Measurements from ENCODE around the gene TNRC6C.

Gene TNRC6C

DNA sequence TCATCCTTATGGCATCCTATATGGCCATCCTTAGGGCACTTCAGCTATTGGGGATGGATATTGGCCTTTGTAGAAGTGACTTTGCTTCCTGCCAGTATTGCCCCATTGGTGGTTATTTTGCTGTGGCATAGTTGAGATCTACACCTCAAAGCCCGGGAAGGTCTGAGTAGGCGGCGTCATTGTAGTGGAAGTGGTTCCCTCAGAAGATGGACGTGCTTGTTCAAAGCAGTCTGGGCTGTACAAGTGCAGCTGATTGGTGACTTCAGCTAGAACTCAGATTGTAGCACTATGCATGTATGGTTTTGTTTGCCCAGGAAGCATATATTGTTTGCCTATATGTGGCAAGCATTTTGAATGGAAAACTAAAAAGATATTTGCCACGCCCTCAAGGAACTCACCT, 86.8 kb downstream of the TNRC6C start:
- H3K27ac ChIP-seq (ENCODE audit: extremely low read depth, low read depth, low read length) = no peak overlapping the region
- H3K4me1 ChIP-seq (ENCODE audit: control insufficient read depth, insufficient read depth, low read length) = peaks cover 11% of the 10 kb centered on the region; the same call in 1 of the 2 replicates
- peaks cover 5 to 23% of the 10 kb centered on the region in 2 experiments for H3K36me3 ChIP-seq (ENCODE audit: control insufficient read depth in 2 of 2, insufficient read depth in 1 of 2, low read length in 2 of 2)
- no peak overlapping the region for H3K4me3 ChIP-seq (ENCODE audit: low read depth, low read length)
- POLR2A ChIA-PET = no interaction called here
- CTCF ChIA-PET = interaction anchor here (0.5 kb wide), 2 partner anchors 8 to 39 kb away, joined by 4 to 5 read pairs; no protein-coding TSS in a partner anchor
- no peaks in the 10 kb centered on the region for H3K9me3 ChIP-seq (ENCODE audit: control insufficient read depth, insufficient read depth, low read depth, low read length)
- TF ChIP-seq TRIM28 (IDR thresholded peaks at IDR 0.05; ENCODE audit: borderline replicate concordance, low read length) = no peak
- no peak for TF ChIP-seq SALL2 (tag by site-specific recombination; IDR thresholded peaks at IDR 0.05; ENCODE audit: borderline replicate concordance)
- TF ChIP-seq, protein P1, sequence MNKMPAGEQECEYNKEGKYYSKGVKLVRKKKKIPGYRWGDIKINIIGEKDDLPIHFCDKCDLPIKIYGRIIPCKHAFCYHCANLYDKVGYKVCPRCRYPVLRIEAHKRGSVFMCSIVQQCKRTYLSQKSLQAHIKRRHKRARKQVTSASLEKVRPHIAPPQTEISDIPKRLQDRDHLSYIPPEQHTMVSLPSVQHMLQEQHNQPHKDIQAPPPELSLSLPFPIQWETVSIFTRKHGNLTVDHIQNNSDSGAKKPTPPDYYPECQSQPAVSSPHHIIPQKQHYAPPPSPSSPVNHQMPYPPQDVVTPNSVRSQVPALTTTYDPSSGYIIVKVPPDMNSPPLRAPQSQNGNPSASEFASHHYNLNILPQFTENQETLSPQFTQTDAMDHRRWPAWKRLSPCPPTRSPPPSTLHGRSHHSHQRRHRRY (tag by site-specific recombination; IDR thresholded peaks at IDR 0.05) = no peak
- peak; percentile 30; the same call in 1 of the 2 replicates for TF ChIP-seq MZF1 (tag by site-specific recombination; IDR thresholded peaks at IDR 0.05; ENCODE audit: borderline replicate concordance)
- no peak for TF ChIP-seq KLF7 (tag by site-specific recombination; IDR thresholded peaks at IDR 0.05; ENCODE audit: borderline replicate concordance)

DNA sequence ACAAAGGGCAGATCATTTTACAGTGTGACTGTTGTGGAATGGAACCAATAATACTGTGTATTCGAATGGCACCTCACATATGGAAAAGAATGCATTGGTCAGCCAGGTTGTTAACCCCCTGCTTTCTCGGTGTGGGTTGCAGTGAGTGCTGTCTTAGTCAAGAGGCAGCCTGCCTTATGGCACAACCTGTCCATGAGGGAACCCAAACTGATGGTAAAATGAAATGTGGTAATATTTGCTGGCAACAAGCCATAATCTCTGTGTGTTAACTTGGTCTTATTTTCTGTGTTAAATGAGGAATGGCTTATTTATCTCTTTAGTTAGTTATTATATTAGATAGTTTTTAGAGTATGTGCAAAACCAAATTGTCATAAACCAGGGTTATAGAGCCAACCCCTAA, 88.4 kb downstream of the TNRC6C start:
- Histone ChIP-seq H3K4me1 (ENCODE audit: control insufficient read depth, insufficient read depth, low read length) (no peaks in the 10 kb centered on the region), H3K9me3 (ENCODE audit: control insufficient read depth, insufficient read depth, low read depth, low read length) (no peaks in the 10 kb centered on the region), H3K36me3 (ENCODE audit: control insufficient read depth in 2 of 2, insufficient read depth in 1 of 2, low read length in 2 of 2) (peaks cover 5 to 36% of the 10 kb centered on the region in 2 experiments), H3K27ac (ENCODE audit: extremely low read depth, low read depth, low read length) (no peak overlapping the region), H3K4me3 (ENCODE audit: low read depth, low read length) (no peak overlapping the region)
- TF ChIP-seq ZNF791 (tag by site-specific recombination; IDR thresholded peaks at IDR 0.05) = no peak
- TF ChIP-seq ZNF600 (tag by site-specific recombination; IDR thresholded peaks at IDR 0.05) = 0 out of 2 replicates have a peak, but pooled peaks have one; percentile 22
- peak; percentile 59; the same call in 1 of the 2 replicates for TF ChIP-seq ZNF664 (tag by site-specific recombination; IDR thresholded peaks at IDR 0.05)
- CTCF ChIA-PET = interaction anchor here (2.1 kb wide), 1 partner anchor 38 kb away, joined by 8 read pairs; no protein-coding TSS in a partner anchor
- POLR2A ChIA-PET = no interaction called here

DNA sequence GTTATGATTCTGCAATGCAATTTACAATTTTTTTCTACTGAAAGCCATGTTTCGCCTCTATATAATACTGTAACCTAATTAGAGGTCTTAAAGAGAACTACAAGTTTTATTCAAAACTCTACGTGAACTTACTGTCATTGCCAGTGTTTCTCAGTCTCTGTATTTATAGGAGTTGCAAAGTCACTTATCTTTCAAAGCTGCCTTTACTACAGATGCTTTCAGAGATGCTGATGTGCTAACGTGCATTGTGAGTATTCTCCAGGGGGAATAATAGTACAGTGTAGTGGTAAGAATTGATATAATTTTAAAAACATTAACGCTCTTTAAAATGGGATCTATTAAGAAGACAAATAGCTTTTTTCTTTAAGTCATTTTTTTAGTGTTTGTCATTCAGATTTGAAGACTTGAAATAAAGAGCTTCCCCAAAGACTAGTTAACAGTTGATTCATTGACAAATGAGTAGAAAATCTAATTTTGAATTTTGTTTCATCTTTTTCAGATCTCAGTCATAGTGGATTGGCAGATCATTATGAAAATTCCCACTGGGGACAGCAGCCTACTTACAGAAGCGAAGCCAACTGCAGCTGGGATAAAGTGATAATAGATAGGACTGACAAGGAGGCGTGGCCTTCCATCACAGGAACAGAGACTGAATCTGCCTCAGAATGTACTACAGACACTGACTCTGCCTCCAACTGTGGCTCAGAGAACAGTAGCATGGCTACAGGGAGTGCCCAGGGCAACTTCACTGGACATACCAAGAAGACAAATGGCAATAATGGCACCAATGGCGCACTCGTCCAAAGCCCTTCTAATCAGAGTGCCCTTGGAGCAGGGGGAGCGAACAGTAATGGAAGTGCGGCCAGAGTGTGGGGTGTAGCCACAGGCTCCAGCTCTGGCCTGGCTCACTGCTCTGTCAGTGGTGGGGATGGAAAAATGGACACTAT, 90.1 kb downstream of the TNRC6C start:
- ChIA-PET CTCF (interaction anchor here (0.6 to 1.0 kb wide), 4 partner anchors 13 to 232 kb away, joined by 3 to 5 read pairs (median 3); no protein-coding TSS in a partner anchor), POLR2A (no interaction called here)
- no peaks in the 10 kb centered on the region for H3K4me1 ChIP-seq (ENCODE audit: control insufficient read depth, insufficient read depth, low read length)
- peaks cover 5 to 40% of the 10 kb centered on the region in 2 experiments for H3K36me3 ChIP-seq (ENCODE audit: control insufficient read depth in 2 of 2, insufficient read depth in 1 of 2, low read length in 2 of 2)
- no peak overlapping the region for H3K27ac ChIP-seq (ENCODE audit: extremely low read depth, low read depth, low read length)
- TF ChIP-seq ZNF549 (tag by site-specific recombination; IDR thresholded peaks at IDR 0.05) = no peak
- H3K9me3 ChIP-seq (ENCODE audit: control insufficient read depth, insufficient read depth, low read depth, low read length) = no peaks in the 10 kb centered on the region
- no peak overlapping the region for H3K4me3 ChIP-seq (ENCODE audit: low read depth, low read length)

DNA sequence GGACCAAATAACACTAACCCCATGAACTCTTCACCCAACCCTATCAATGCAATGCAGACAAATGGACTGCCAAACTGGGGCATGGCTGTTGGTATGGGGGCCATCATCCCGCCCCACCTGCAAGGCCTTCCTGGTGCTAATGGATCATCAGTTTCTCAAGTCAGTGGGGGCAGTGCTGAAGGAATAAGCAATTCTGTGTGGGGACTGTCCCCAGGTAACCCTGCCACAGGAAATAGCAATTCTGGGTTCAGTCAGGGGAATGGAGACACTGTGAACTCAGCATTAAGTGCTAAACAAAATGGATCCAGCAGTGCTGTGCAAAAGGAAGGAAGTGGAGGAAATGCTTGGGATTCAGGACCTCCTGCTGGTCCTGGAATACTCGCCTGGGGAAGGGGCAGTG, 91.1 kb downstream of the TNRC6C start:
- ChIA-PET CTCF (interaction anchor here (0.6 kb wide), 1 partner anchor 13 kb away, joined by 3 read pairs; no protein-coding TSS in a partner anchor), POLR2A (no interaction called here)
- H3K4me3 ChIP-seq (ENCODE audit: low read depth, low read length) = no peak overlapping the region
- no peaks in the 10 kb centered on the region for H3K9me3 ChIP-seq (ENCODE audit: control insufficient read depth, insufficient read depth, low read depth, low read length)
- H3K27ac ChIP-seq (ENCODE audit: extremely low read depth, low read depth, low read length) = no peak overlapping the region
- peaks cover 5 to 49% of the 10 kb centered on the region in 2 experiments for H3K36me3 ChIP-seq (ENCODE audit: control insufficient read depth in 2 of 2, insufficient read depth in 1 of 2, low read length in 2 of 2)
- TF ChIP-seq PRDM1 (tag by site-specific recombination; IDR thresholded peaks at IDR 0.05) (no peak), HOXC10 (CRISPR knock-in tag; IDR thresholded peaks at IDR 0.05) (no peak), ZNF473 (tag by site-specific recombination; IDR thresholded peaks at IDR 0.05) (no peak), ZBTB48 (tag by site-specific recombination; IDR thresholded peaks at IDR 0.05) (no peak), SP2 (tag by site-specific recombination; IDR thresholded peaks at IDR 0.05) (no peak), ZNF529 (tag by site-specific recombination; IDR thresholded peaks at IDR 0.05; ENCODE audit: insufficient replicate concordance) (no peak), ZNF239 (tag by site-specific recombination; IDR thresholded peaks at IDR 0.05) (no peak)
- TF ChIP-seq, protein P2, sequence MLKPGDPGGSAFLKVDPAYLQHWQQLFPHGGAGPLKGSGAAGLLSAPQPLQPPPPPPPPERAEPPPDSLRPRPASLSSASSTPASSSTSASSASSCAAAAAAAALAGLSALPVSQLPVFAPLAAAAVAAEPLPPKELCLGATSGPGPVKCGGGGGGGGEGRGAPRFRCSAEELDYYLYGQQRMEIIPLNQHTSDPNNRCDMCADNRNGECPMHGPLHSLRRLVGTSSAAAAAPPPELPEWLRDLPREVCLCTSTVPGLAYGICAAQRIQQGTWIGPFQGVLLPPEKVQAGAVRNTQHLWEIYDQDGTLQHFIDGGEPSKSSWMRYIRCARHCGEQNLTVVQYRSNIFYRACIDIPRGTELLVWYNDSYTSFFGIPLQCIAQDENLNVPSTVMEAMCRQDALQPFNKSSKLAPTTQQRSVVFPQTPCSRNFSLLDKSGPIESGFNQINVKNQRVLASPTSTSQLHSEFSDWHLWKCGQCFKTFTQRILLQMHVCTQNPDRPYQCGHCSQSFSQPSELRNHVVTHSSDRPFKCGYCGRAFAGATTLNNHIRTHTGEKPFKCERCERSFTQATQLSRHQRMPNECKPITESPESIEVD (tag by site-specific recombination; IDR thresholded peaks at IDR 0.05) = no peak
- TF ChIP-seq, protein P3, sequence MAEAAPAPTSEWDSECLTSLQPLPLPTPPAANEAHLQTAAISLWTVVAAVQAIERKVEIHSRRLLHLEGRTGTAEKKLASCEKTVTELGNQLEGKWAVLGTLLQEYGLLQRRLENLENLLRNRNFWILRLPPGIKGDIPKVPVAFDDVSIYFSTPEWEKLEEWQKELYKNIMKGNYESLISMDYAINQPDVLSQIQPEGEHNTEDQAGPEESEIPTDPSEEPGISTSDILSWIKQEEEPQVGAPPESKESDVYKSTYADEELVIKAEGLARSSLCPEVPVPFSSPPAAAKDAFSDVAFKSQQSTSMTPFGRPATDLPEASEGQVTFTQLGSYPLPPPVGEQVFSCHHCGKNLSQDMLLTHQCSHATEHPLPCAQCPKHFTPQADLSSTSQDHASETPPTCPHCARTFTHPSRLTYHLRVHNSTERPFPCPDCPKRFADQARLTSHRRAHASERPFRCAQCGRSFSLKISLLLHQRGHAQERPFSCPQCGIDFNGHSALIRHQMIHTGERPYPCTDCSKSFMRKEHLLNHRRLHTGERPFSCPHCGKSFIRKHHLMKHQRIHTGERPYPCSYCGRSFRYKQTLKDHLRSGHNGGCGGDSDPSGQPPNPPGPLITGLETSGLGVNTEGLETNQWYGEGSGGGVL (tag by site-specific recombination; IDR thresholded peaks at IDR 0.05) = no peak
- no peaks in the 10 kb centered on the region for H3K4me1 ChIP-seq (ENCODE audit: control insufficient read depth, insufficient read depth, low read length)

Measured in HEK293 (cell line).